ENCODE data around the gene HEBP1. TPM values are rescaled to one million over a fixed set of nuclear protein-coding genes. Genes with fewer than 3 reads are reported as not detected.

Gene HEBP1
- total RNA-seq, 1 donor from 2014 or later = 14.7 TPM

DNA sequence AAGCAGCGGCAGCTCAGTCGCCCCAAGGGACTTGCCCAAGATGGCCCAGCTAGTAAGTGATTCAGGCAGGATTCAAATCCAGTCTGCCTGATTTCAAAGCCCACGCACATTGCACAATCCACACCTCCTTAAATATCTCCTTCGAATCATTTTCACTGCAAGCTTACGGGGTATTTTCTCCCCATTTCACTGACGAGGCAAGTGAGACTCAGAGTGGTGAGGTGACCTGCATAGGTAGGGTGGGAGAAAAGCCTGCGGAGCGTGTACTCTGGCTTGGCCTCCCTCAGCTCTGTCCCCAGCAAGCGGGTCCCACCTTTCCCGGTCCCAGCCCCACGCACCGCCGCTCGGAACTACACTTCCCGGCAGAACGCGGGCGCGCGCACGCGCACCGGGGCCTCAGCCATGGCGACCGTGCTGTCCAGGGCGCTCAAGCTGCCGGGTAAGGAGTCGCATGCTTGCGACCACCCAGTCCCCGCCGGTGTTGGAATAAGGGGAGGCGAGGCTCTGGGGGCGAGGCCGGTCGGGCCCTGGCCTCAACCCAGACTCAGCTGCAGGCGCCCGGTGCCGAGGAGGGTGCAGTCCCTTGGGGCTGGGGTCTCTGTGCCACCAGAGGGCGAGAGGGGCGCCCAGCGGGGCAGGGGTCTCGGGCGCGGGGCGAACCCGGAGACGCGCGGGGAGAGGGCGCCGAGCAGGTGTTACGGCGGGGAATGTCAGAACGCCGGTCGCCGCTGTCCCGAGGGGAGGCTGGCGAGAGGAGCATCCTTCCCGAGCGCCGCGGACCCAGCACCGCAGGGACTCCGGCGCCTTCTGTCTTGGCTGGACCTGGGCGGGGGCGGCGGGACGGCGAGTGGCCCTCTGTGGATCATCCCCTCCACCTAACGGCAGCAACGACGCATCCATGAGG lies 44.2 kb upstream of the HEBP1 start, which contains the start of gene FAM234B:
FAM234B (plus strand) TSS at position 380 of the 904 bp plus-strand sequence; CDS start at position 403, 23 bp downstream.
- no peak for DNase-seq (ENCODE audit: low read depth)

DNA sequence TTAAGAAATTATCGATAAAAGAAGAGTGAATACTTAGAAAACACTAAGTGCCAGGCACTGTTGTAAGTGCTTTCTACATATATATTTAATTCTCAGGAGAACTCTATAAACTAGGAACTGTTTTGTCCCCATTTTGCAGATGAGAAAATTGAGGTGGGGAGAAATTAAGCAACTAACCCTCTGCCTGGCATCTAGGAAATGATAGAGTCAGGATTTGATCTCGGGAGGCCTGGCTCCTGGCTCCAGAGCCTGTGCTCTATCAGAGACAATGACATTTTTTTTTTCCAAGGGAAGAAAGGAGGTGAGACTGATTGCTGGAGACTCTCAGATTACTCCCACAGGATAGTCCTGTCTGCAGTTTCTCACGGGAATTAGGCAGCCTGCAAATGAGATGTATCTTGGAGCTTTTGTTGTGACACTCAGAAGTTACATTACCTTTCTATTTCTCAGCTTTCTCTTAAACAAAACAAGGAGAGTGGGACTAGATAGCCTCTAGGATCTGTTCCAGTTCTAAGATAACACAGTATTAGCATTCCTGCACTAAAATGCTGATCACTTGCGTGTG lies 42.7 kb upstream of the HEBP1 start:
- TF ChIP-seq, protein P1, sequence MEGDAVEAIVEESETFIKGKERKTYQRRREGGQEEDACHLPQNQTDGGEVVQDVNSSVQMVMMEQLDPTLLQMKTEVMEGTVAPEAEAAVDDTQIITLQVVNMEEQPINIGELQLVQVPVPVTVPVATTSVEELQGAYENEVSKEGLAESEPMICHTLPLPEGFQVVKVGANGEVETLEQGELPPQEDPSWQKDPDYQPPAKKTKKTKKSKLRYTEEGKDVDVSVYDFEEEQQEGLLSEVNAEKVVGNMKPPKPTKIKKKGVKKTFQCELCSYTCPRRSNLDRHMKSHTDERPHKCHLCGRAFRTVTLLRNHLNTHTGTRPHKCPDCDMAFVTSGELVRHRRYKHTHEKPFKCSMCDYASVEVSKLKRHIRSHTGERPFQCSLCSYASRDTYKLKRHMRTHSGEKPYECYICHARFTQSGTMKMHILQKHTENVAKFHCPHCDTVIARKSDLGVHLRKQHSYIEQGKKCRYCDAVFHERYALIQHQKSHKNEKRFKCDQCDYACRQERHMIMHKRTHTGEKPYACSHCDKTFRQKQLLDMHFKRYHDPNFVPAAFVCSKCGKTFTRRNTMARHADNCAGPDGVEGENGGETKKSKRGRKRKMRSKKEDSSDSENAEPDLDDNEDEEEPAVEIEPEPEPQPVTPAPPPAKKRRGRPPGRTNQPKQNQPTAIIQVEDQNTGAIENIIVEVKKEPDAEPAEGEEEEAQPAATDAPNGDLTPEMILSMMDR (IDR thresholded peaks at IDR 0.05; ENCODE audit: insufficient read depth, low read length, poor library complexity, severe bottlenecking) = no peak
- Histone ChIP-seq H3K4me3 (ENCODE audit: low read depth, low read length) (no peak overlapping the region), H3K27me3 (ENCODE audit: control insufficient read depth, insufficient read depth, low read length) (peaks cover 2% of the 10 kb centered on the region), H3K36me3 (ENCODE audit: control insufficient read depth, insufficient read depth, low read length) (no peaks in the 10 kb centered on the region)
- no peak for DNase-seq (ENCODE audit: low read depth)

More for the DNA sequence above, 44.2 kb upstream of the HEBP1 start, which contains the start of gene FAM234B:
- TF ChIP-seq, protein P1 (IDR thresholded peaks at IDR 0.05; ENCODE audit: insufficient read depth, low read length, poor library complexity, severe bottlenecking) = peak; percentile 21
- Histone ChIP-seq H3K27me3 (ENCODE audit: control insufficient read depth, insufficient read depth, low read length) (peaks cover 2% of the 10 kb centered on the region), H3K36me3 (ENCODE audit: control insufficient read depth, insufficient read depth, low read length) (no peaks in the 10 kb centered on the region), H3K4me3 (ENCODE audit: low read depth, low read length) (peak within 1 kb of the TSS; percentile 98)

DNA sequence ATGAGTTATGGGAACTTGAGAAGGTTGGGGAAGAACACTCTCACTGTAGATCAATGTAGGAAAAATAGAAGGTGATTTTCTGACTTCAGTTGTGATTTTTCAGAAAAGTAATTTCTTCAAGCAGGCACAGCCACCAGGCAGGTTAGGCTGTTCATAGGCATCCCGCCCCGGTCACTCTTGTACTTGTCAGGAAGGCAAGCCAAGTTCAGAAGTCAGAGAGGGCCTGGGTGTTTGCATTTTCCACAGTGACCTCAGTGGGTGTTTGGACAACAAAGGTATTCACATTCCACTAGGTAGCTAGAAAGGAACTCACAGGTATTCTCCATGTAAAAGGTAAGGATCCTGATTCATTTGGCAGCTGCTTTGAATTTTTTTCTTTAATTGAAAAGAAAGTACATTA lies 41.2 kb upstream of the HEBP1 start:
- no peaks in the 10 kb centered on the region for H3K36me3 ChIP-seq (ENCODE audit: control insufficient read depth, insufficient read depth, low read length)
- H3K27me3 ChIP-seq (ENCODE audit: control insufficient read depth, insufficient read depth, low read length) = peaks cover 2% of the 10 kb centered on the region
- no peak overlapping the region for H3K4me3 ChIP-seq (ENCODE audit: low read depth, low read length)
- TF ChIP-seq, protein P1 (IDR thresholded peaks at IDR 0.05; ENCODE audit: insufficient read depth, low read length, poor library complexity, severe bottlenecking) = no peak
- no peak for DNase-seq (ENCODE audit: low read depth)

DNA sequence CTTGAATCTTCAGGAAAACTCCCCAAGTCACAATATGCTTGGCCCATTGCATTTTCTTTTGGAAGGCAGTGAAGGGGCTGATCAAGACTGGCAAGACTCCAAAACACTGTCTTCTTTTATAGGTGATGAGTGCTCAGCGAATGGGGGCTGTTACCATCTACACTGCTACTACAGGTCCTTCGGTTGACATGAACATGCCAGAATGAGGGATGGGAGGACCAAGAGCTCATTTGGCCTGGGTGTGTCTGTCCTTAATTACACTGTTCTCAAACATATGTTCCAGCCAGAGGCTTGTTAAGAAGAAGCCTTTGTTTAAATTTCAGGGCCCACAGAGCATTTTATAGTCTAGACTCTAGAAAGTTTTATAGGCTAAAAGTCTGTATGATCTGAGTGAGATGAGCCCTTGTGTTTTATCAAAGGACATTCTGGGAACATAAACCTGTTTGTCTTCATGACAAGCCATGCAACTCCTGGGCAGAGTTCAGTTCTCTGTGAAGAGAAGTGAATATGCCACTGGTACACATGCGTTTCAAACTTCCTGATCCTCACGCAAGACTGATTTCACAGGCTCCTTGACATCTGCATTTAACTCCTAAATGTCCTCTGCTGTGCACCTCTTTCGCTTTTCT lies 39.4 kb upstream of the HEBP1 start:
- TF ChIP-seq, protein P1 (IDR thresholded peaks at IDR 0.05; ENCODE audit: insufficient read depth, low read length, poor library complexity, severe bottlenecking) = no peak
- no peak overlapping the region for H3K4me3 ChIP-seq (ENCODE audit: low read depth, low read length)
- no peaks in the 10 kb centered on the region for H3K36me3 ChIP-seq (ENCODE audit: control insufficient read depth, insufficient read depth, low read length)
- H3K27me3 ChIP-seq (ENCODE audit: control insufficient read depth, insufficient read depth, low read length) = peaks cover 2% of the 10 kb centered on the region
- DNase-seq (ENCODE audit: low read depth) = no peak

DNA sequence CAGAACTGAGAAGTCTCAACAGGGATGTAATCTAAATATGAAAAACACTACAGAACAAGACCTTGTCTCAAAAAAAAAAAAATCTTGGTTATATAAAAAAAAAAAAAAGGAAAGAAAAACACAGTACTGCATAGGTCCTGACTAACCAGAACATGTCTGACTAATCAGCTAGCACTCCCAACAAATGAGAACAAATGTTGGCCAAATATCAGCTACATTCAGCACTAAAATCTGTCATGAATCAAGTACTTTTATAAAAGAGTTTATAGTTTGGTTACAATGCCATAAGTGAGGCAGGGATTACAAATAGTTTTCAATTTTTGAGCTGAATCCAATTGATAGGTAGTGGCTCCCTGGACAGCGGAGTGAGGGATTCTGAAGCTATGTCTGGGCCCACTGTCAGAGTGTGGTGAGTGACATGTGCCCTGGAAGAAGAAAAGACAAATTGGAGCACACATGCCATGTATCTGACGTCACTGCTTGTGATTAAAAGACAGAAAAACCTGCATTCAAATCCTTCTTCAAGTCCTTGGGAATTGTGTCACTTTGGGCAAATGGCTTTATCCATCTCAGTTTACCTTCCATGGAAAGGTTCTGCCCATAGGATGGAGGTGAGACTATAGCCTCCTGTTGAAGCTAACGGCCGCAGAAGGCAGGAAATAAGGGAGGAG lies 38.6 kb upstream of the HEBP1 start:
- TF ChIP-seq, protein P1 (IDR thresholded peaks at IDR 0.05; ENCODE audit: insufficient read depth, low read length, poor library complexity, severe bottlenecking) = no peak
- no peak overlapping the region for H3K4me3 ChIP-seq (ENCODE audit: low read depth, low read length)
- peaks cover 2% of the 10 kb centered on the region for H3K27me3 ChIP-seq (ENCODE audit: control insufficient read depth, insufficient read depth, low read length)
- no peak for DNase-seq (ENCODE audit: low read depth)
- no peaks in the 10 kb centered on the region for H3K36me3 ChIP-seq (ENCODE audit: control insufficient read depth, insufficient read depth, low read length)

Data from kidney epithelial cell (primary cell).